KOPT-K1 (cell line): ENCODE measurements around the gene FLYWCH2.
A peak's percentile ranks its signal among the peaks of the same experiment; 100 is the strongest.
"Not testable (repeated sequence)": the region's sequence is repeated elsewhere in the genome, so short reads cannot be mapped to it uniquely, and the experiment has no call there.

Experiments
- H3K27ac ChIP-seq: fragments of 200-600 bp; sonication (generic); 2 replicates; pipeline ENCODE4 v1.5.1; 2016; ENCODE audit warnings: antibody characterized with exemption, mild to moderate bottlenecking, low read depth, low read length; ENCODE audit not compliant: poor library complexity, severe bottlenecking
- H3K36me3 ChIP-seq: fragments of 200-600 bp; sonication (generic); 2 replicates; pipeline ENCODE4 v1.5.1; 2017; ENCODE audit warnings: antibody characterized with exemption, mild to moderate bottlenecking, low read length, moderate library complexity; ENCODE audit not compliant: insufficient read depth
- H3K9me3 ChIP-seq: fragments of 200-600 bp; sonication (generic); 2 replicates; pipeline ENCODE4 v1.5.1; 2017; ENCODE audit warnings: antibody characterized with exemption, low read length, mild to moderate bottlenecking; ENCODE audit not compliant: insufficient read depth, poor library complexity, severe bottlenecking

FLYWCH2 gene

DNA sequence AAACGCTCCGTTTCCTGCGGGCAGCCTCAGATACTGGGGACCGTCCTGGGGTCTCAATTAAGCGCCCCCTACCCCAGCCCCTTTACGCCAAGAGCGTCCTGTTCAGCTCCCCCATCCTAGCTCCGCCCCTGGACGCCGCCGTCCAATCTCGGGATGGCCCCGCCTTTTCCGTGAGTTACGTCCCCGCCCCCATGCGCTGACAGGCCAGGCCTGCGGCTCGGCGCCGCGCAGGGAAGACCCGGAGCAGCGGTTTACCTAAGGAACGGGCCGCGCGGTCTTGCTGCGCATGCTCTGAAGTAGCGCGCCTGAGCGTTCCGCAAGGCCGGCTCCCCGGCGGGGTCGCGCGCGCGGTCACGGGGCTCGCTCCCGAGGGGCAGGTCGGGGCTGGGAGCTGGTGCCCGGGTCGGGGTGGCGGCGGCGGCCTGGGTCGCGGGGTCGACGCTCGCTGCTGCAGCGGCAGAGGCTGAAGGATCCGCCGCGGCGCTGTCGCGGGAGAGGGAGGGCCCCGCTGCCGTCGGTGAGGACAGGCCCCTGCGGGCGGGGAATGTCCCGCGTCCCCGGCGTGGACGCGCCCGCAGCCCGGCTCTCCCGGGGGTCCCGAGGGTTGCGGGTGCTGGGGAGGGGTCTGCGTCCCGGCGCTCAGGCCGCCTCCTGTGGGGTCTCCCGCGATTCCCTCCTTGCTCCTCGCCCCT lies 28.8 kb downstream of the FLYWCH2 start, which contains the start of gene FLYWCH1:
TSS of gene FLYWCH1 (plus strand) at position 294 of the 692 bp plus-strand sequence. CDS start 17,755 bp downstream, outside the sequence.
- Histone ChIP-seq H3K9me3 (no peaks in the 10 kb centered on the region), H3K36me3 (peaks cover 17% of the 10 kb centered on the region; the same call in 1 of the 2 replicates), H3K27ac (peak within 1 kb of the TSS; percentile 51)

DNA sequence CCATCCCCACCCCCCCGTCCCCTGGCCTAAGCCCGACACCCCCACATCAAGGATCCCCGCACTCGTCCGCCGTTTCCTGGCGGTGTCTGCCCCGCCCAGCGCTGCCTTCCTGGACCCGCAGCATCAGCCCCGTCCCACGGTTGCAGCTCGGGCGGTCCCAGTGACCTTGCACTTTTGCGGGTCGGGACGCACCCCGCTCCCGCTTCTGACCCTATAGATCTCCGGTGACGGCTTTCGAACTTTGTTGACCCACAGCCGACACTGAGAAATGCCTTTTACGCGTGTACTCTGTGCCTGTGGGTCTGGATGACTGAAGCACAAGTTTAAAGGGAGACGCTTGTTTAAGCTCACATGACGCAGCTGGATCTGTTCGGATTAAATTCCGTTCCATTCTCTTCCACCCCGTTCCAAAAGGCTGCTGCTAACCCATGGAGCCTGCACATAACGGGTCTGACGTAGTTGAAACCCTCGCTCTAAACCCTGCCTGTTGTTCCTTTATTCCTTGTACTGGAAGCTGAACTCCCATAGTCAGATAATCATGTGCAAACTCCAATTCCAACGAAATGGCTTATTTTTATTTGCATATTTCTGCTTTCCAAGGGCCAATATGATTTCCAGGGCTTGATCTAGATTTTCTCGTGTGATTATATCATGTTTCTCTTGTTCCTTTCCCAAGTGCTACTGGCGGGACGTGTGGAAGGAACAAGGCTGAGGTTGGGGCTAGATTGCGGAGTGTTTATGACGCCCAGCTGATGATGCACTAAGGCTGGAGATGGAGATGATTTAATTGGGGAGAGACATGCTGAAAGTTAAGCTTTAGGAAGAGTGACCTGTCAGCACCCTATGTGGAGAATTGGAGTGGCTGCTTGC lies 29.6 kb downstream of the FLYWCH2 start:
- H3K9me3 ChIP-seq = no peaks in the 10 kb centered on the region
- peaks cover 17% of the 10 kb centered on the region; the same call in 1 of the 2 replicates for H3K36me3 ChIP-seq
- H3K27ac ChIP-seq = peak overlapping the region; percentile 51

DNA sequence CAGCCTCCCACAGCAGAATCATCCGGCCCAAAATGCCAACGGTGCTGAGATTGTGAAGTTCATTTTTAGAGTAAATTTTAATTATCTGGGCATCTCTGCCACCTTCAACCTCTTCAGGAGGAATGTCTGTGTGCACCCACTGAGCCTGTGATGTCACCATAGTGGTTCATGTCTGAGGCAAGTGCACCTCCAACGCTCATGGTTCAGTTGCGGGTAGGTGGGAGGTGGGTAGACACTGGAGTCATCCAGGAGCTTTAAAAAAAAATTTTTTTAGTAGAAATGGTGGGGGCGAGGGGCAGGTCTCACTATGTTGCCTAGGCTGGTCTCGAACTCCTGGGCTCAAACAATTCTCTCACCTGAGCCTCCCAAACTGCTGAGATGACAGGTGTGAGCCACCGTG lies 30.6 kb downstream of the FLYWCH2 start:
- H3K36me3 ChIP-seq = peaks cover 18% of the 10 kb centered on the region; the same call in 1 of the 2 replicates
- no peaks in the 10 kb centered on the region for H3K9me3 ChIP-seq
- no peak overlapping the region for H3K27ac ChIP-seq

DNA sequence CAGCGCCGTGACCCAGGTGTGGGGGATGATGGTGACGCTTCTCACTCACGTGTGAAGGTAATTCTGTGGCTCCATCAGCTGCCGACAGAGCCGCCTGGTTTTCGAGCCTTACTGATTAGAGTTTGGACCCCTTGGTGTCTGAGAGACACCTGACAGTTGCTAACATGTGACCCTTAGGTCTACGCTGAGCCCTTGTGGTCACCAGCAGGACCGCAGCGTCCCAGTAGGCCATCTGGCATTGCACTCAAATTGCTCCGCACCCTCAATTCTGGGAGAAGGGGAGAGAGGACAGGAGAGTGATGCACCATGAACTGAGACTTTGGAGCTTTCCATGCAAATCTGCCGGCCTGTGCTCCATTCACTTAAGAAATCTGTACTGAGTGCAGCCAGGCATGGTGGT lies 31.2 kb downstream of the FLYWCH2 start:
- peaks cover 23% of the 10 kb centered on the region; the same call in 1 of the 2 replicates for H3K36me3 ChIP-seq

DNA sequence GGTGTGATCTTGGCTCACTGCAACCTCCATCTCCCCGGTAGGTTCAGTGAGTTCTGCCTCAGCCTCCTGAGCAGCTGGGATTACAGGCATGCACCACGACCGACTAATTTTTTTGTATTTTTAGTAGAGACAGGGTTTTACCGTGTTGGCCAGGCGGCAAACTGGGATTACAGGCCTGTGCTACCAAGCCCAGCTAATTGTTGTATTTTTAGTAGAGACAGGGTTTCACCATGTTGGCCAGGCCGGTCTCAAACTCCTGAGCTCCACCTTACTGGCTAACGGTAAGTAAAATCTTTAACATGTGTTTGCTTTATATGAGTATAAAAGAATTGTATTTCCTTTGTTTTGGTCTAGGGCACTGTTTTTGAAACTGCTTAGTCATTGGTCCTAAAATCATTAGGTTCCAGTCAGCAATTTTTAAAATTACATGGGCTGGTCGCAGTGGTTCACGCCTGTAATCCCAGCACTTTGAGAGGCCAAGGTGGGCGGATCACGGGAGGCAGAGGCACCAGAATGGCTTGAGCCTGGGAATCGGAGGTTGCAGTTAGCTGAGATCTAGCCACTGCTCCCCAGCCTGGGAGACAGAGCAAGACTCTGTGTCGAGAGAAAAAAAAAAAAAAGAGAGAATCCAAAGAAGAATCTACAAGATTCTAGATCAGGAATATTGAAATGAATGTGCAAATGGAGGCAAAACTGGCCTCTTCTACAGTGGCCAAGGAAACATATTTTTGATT lies 32.3 kb downstream of the FLYWCH2 start:
- Histone ChIP-seq H3K27ac (no peak overlapping the region), H3K36me3 (peaks cover 23% of the 10 kb centered on the region)

More for the DNA sequence above, 31.2 kb downstream of the FLYWCH2 start:
- Histone ChIP-seq H3K27ac (no peak overlapping the region), H3K9me3 (no peaks in the 10 kb centered on the region)

DNA sequence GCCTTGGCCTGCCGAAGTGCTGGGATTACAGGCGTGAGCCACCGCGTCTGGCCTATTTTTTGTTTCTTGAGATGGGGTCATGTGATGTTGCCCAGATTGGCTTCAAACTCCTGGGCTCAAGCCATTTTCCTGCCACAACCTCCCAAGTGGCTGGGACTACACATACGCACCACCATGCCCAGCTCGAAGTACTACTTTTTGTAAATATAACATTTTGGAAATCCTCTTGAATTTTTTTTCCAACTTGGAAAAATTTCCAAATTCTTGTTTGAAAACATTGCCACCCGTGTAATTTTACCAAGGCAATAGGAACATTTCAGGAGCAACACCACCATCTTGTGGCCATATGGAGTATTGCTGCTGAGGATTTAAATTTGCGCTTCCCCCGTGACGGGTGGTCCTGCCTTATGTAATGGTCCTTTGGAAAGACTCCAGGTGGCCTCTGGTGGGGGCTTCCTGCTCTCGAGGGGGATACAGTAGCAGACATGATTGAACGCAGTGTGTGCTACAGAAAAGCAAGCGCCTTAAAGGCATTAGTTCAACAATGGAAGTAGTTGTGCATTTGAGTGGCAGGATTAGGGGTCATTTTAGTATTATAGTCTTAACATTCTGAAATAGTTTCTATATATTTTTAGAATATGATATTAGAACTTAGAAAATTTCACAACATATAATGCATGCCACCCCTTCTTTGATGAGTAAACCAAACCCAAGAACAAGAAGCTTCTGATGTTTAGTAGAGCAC lies 36.7 kb downstream of the FLYWCH2 start:
- peaks cover 16% of the 10 kb centered on the region for H3K36me3 ChIP-seq
- H3K9me3 ChIP-seq = no peaks in the 10 kb centered on the region
- H3K27ac ChIP-seq = no peak overlapping the region

More for the DNA sequence above, 32.3 kb downstream of the FLYWCH2 start:
- H3K9me3 ChIP-seq = no peaks in the 10 kb centered on the region

DNA sequence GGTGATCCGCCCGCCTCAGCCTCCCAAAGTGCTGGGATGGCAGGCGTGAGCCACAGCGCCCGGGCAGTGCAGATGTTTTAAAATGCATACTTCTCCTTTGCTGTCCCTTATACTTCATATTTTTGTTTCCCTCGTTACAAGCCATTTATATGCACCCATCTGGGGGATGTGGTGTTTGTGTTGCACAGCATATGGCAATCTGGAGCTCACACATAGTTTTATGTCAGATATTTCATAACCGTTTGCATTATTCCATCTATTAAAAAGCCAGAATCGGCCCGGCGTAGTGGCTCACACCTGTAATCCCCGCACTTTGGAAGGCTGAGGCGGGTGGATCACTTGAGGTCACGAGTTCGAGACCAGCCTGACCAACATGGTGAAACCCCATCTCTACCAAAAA lies 40.5 kb downstream of the FLYWCH2 start:
- peaks cover 5% of the 10 kb centered on the region; the same call in 1 of the 2 replicates for H3K36me3 ChIP-seq
- H3K27ac ChIP-seq = no peak overlapping the region
- H3K9me3 ChIP-seq = no peaks in the 10 kb centered on the region

DNA sequence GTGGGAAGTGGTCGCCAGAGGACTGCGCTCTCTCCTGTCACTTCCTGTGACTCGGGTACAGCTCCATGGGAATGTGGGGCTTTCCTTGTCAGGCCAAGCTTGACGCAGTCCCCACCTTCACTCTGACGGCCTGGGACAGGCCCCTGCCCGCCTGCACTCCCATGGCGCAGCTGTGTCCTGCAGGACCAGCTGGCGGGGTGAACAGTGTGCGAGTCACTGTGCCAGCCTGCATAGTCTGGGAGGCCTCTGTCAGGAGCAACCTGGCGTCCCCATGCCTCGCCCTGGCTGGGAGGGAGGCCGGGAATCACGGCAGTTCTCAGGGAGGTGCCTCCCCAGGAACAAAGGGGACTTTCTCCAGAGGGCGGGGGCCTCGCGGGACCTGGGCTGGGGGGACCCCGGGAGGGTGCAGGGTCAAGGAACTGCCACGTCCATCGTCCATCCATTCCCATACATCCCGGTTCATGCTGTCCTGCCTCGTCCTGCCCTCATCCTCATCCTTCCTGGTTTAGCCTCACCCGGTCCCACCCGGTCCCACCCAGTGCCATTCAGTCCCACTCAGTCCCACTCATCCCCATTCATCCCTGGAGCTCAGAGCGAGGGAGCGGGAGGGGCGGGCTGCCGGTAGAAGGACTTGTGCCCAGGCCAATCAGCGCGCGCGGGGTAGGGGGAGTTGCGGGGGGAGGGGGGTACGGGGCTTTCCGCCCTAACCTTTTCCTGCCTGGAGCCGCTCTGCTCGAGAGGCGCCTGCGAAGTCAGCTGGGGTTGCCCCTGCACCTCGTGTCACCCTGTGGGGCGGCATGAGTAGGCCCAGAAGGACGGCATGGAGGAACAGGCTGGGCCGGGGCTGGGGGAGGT lies 42.1 kb downstream of the FLYWCH2 start:
- Histone ChIP-seq H3K36me3 (0 out of 2 replicates have a peak, but pooled peaks cover 4% of the 10 kb centered on the region), H3K9me3 (no peaks in the 10 kb centered on the region), H3K27ac (no peak overlapping the region)

DNA sequence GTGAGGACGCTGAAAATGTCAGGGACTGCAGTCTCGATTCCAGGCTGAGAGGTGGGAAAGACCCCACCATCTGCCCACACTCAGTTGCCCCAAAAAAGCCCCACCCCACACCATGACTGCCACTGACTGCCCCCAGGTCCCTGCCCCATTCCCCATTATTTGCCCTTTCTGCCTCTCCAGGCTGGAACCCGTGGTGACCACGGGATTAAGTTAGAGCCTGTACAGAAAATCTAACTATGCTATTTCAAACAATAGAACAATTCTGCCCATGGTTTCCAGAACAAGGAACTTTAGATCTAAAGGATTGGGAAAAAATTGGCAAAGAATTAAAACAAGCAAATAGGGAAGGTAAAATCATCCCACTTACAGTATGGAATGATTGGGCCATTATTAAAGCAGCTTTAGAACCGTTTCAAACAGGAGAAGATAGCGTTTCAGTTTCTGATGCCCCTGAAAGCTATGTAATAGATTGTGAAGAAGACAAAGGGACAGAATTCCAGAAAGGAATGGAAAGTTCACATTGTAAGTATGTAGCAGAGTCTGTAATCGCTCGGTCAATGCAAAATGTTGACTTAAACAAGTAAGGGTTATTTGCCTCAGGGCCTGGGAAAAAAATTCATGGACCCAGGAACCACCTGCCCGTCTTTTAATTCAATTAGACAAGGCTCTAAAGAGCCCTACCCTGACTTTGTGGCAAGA lies 43.1 kb downstream of the FLYWCH2 start:
- H3K27ac ChIP-seq = no peak overlapping the region
- peaks cover 12% of the 10 kb centered on the region; the same call in 1 of the 2 replicates for H3K36me3 ChIP-seq
- H3K9me3 ChIP-seq = no peaks in the 10 kb centered on the region

DNA sequence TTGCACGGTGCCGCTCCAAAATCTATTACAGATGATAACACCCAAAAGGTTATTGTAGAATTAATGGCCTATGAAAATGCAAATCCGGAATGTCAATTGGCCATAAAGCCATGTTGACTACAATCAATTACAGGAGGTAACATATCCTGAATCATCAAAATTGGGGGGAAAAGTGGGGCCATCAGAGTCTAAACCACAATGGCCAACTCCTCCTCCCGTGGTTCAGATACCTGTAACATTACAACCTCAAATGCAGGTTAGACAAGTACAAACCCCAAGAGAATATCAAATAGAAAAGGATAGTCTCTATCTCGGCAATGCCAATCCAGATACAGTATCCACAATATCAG lies 43.6 kb downstream of the FLYWCH2 start:
- H3K36me3 ChIP-seq = peaks cover 12% of the 10 kb centered on the region; the same call in 1 of the 2 replicates
- H3K9me3 ChIP-seq = no peaks in the 10 kb centered on the region
- H3K27ac ChIP-seq = no peak overlapping the region

DNA sequence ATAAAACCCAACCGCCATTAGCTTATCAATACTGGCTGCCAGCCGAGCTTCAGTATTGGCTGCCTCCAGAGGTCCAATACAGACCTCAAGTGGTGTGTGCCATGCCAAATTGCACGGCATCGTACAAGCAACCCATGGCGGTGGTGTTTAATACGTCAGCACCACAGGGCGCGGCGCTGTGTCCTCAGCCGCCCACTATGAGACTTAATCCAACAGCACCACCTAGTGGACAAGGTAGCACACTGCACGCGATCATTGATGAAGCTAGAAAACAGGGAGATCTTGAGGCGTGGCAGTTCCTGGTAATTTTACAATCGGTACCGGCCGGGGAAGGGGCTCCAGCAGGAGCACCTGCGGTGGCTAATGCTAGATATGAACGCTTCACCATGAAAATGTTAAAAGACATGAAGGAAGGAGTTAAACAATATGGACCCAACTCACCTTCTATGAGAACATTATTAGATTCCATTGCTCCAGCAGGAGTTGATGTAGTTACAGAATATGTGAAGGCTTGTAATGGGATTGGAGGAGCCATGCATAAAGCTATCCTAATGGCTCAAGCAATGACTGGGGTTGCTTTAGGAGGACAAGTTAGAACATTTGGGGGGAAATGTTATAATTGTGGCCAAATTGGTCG lies 44.1 kb downstream of the FLYWCH2 start:
- H3K36me3 ChIP-seq = peaks cover 12% of the 10 kb centered on the region; the same call in 1 of the 2 replicates
- no peak overlapping the region for H3K27ac ChIP-seq
- H3K9me3 ChIP-seq = no peaks in the 10 kb centered on the region

DNA sequence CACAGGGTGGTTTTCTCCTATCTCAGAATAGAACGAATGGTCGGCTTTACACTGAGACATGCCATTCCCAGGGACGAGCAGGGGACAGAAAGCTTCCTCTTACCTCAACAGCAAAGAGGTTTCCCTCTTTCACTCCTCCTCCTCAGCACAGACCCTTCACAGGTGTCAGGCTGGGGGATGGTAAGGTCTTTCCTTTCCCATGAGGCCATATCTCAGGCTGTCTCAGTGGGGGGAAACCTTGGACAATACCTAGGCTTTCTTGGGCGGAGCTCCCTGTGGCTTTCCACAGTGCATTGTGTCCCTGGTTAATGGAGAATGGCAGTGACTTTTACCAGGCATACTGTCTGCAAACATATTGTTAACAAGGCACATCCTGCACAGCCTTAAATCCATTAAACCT lies 45.1 kb downstream of the FLYWCH2 start:
- H3K9me3 ChIP-seq, H3K27ac ChIP-seq: not testable (repeated sequence)
- H3K36me3 ChIP-seq = peaks cover 12% of the 10 kb centered on the region; the same call in 1 of the 2 replicates

DNA sequence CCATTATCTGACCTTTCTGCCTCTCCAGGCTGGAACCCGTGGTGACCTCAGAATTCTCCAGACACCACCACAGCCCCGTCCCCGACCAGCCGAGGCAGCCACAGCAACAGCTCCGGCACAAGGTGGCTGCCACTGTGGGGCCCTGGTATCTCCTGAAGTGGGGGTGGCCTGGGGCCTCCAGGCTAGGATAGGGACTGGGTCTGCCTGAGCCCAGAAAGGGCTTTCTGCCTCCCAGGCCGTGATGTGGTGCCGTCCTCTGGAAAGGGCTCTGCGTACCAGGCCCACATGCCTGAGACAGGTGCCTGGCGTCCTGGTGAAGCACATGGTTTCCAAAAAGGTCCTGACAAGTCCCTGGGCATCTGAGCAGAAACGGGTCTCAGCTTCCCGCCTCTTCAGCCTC lies 45.8 kb downstream of the FLYWCH2 start:
- H3K36me3 ChIP-seq = peaks cover 12% of the 10 kb centered on the region; the same call in 1 of the 2 replicates
- H3K27ac ChIP-seq = no peak overlapping the region
- no peaks in the 10 kb centered on the region for H3K9me3 ChIP-seq
